Measurements from ENCODE around the gene SPIRE2.

- TF ChIP-seq SP5 (CRISPR knock-in tag; IDR thresholded peaks at IDR 0.05; ENCODE audit: borderline replicate concordance, low read depth) (no peak), SNRNP70 (IDR thresholded peaks at IDR 0.05; ENCODE audit: low read depth, low read length) (no peak), CTCF (CRISPR knock-in tag; IDR thresholded peaks at IDR 0.05) (no peak)
These were observed 775 bp downstream of the SPIRE2 start for GRCh38 chr16:89828870-89829629.

All from HepG2 (cell line).